ENCODE results near the gene GALNT7.

The GALNT7 gene

GRCh38 chr4:173252024-173252935 is 83.7 kb downstream of the GALNT7 start:
- no peak for TF ChIP-seq CTCF (IDR thresholded peaks at IDR 0.05; ENCODE audit: low read depth, low read length)
- H3K4me3 ChIP-seq (ENCODE audit: low read depth, low read length): no peak overlapping the region

GRCh38 chr4:173253561-173253960 is 85.0 kb downstream of the GALNT7 start:
- H3K4me3 ChIP-seq (ENCODE audit: low read depth, low read length): no peak overlapping the region
- no peak for TF ChIP-seq CTCF (IDR thresholded peaks at IDR 0.05; ENCODE audit: low read depth, low read length)

GRCh38 chr4:173254646-173255045 is 86.0 kb downstream of the GALNT7 start:
- no peak for TF ChIP-seq CTCF (IDR thresholded peaks at IDR 0.05; ENCODE audit: low read depth, low read length)
- no peak overlapping the region for H3K4me3 ChIP-seq (ENCODE audit: low read depth, low read length)

GRCh38 chr4:173256825-173257224 is 88.2 kb downstream of the GALNT7 start:
- H3K4me3 ChIP-seq (ENCODE audit: low read depth, low read length): no peak overlapping the region
- no peak for TF ChIP-seq CTCF (IDR thresholded peaks at IDR 0.05; ENCODE audit: low read depth, low read length)

- TF ChIP-seq CTCF (IDR thresholded peaks at IDR 0.05; ENCODE audit: low read depth, low read length): peak; percentile 84
- H3K4me3 ChIP-seq (ENCODE audit: low read depth, low read length): no peak overlapping the region
These were observed 89.4 kb downstream of the GALNT7 start for GRCh38 chr4:173257732-173258717.

- TF ChIP-seq CTCF (IDR thresholded peaks at IDR 0.05; ENCODE audit: low read depth, low read length): no peak
- no peak overlapping the region for H3K4me3 ChIP-seq (ENCODE audit: low read depth, low read length)
These were observed 90.3 kb downstream of the GALNT7 start for GRCh38 chr4:173258866-173259265.

Measured in WI38 (cell line).